BE2C (cell line): ENCODE results near the gene ZFP2.

ENCODE experiments used
- DNase-seq: peaks from one replicate; pipeline ENCODE4 v3.0.0-alpha.2; 2020
- H3K27me3 ChIP-seq: fragments of 250-450 bp; sonication (Bioruptor Pico); 2 replicates; pipeline ENCODE4 v1.5.1; 2020; ENCODE audit warnings: mild to moderate bottlenecking
- H3K36me3 ChIP-seq: fragments of 250-450 bp; sonication (Bioruptor Pico); 2 replicates; pipeline ENCODE4 v1.5.1; 2020; ENCODE audit warnings: mild to moderate bottlenecking
- H3K4me1 ChIP-seq: fragments of 250-450 bp; sonication (Bioruptor Pico); 2 replicates; pipeline ENCODE4 v1.5.1; 2020
- H3K4me3 ChIP-seq: 2 replicates; pipeline ENCODE4 v1.5.1; 2011; ENCODE audit warnings: low read depth, low read length
- H3K9me3 ChIP-seq: fragments of 250-450 bp; sonication (Bioruptor Pico); 2 replicates; pipeline ENCODE4 v1.5.1; 2020
- TF ChIP-seq, protein P1 (sequence below): IDR thresholded peaks from 2 replicates; pipeline ENCODE4 v1.5.1; 2012; ENCODE audit warnings: mild to moderate bottlenecking, low read depth, low read length

The ZFP2 gene

DNA sequence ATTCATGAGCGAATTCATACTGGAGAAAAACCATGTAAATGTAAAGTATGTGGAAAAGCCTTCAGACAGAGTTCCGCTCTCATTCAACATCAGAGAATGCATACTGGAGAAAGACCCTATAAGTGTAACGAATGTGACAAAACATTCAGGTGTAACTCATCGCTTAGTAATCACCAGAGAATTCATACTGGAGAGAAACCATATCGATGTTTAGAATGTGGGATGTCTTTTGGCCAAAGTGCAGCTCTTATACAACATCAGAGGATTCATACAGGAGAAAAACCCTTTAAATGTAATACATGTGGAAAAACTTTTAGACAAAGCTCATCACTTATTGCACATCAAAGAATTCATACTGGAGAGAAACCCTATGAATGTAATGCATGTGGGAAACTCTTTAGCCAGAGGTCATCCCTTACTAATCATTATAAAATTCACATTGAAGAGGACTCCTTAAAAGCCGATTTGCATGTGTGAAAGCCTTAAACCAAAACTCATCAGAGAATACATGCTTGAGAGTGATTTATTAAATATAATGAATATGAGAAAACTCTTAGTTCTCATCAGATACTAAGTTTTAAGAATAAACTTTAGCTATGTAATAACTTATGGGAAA lies 11.8 kb upstream of the ZFP2 start:
- H3K4me1 ChIP-seq = no peaks in the 10 kb centered on the region
- H3K4me3 ChIP-seq = no peak overlapping the region
- H3K9me3 ChIP-seq = peaks cover 2% of the 10 kb centered on the region; the same call in 1 of the 2 replicates
- TF ChIP-seq, protein P1, sequence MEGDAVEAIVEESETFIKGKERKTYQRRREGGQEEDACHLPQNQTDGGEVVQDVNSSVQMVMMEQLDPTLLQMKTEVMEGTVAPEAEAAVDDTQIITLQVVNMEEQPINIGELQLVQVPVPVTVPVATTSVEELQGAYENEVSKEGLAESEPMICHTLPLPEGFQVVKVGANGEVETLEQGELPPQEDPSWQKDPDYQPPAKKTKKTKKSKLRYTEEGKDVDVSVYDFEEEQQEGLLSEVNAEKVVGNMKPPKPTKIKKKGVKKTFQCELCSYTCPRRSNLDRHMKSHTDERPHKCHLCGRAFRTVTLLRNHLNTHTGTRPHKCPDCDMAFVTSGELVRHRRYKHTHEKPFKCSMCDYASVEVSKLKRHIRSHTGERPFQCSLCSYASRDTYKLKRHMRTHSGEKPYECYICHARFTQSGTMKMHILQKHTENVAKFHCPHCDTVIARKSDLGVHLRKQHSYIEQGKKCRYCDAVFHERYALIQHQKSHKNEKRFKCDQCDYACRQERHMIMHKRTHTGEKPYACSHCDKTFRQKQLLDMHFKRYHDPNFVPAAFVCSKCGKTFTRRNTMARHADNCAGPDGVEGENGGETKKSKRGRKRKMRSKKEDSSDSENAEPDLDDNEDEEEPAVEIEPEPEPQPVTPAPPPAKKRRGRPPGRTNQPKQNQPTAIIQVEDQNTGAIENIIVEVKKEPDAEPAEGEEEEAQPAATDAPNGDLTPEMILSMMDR = no peak
- no peaks in the 10 kb centered on the region for H3K27me3 ChIP-seq
- DNase-seq = no peak
- H3K36me3 ChIP-seq = peaks cover 52% of the 10 kb centered on the region

DNA sequence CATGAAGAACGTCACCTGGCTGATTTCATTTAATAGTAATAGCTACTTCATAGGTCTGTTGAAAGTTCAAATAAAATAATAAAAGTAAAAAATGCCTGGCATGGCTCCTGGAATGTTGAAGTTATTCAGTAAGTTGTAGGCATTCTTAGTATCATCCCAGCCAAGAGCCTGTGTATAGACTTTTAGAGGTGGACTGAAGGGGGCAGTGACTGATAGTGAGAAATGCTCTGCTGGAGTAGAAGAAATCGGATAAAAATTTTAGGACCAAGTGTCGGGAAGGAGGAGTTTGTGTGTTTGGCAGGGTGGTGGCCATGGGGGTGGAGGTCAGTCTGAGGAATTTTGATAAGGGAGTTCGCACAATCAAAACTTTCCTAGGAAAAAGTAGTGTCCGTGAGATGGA lies 3.6 kb downstream of the ZFP2 start:
- no peaks in the 10 kb centered on the region for H3K9me3 ChIP-seq
- no peaks in the 10 kb centered on the region for H3K27me3 ChIP-seq
- TF ChIP-seq, protein P1 = peak; percentile 13; the same call in 1 of the 2 replicates
- H3K4me1 ChIP-seq = no peaks in the 10 kb centered on the region
- DNase-seq = no peak
- H3K36me3 ChIP-seq = no peaks in the 10 kb centered on the region
- no peak overlapping the region for H3K4me3 ChIP-seq

DNA sequence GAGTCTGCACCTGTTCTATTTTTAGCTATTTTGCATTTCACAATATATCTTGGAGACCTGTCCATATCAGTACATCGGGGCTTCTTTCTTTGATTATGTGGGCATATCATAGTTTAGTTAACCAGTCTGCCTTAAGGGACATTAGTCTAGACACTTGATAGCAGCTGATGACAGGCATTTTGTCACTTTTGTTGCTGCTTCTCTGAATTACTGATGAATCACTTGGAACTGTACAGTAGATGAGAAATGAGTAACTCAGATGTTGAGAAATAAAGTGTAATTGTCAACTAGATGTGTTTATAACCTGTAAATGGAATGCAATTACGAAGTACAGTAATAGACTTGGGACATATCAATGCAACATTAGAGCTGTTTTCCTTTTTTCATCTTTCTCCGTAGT lies 7.1 kb downstream of the ZFP2 start:
- H3K9me3 ChIP-seq = no peaks in the 10 kb centered on the region
- no peak overlapping the region for H3K4me3 ChIP-seq
- TF ChIP-seq, protein P1 = no peak
- no peaks in the 10 kb centered on the region for H3K36me3 ChIP-seq
- no peak for DNase-seq
- no peaks in the 10 kb centered on the region for H3K27me3 ChIP-seq
- H3K4me1 ChIP-seq = no peaks in the 10 kb centered on the region

DNA sequence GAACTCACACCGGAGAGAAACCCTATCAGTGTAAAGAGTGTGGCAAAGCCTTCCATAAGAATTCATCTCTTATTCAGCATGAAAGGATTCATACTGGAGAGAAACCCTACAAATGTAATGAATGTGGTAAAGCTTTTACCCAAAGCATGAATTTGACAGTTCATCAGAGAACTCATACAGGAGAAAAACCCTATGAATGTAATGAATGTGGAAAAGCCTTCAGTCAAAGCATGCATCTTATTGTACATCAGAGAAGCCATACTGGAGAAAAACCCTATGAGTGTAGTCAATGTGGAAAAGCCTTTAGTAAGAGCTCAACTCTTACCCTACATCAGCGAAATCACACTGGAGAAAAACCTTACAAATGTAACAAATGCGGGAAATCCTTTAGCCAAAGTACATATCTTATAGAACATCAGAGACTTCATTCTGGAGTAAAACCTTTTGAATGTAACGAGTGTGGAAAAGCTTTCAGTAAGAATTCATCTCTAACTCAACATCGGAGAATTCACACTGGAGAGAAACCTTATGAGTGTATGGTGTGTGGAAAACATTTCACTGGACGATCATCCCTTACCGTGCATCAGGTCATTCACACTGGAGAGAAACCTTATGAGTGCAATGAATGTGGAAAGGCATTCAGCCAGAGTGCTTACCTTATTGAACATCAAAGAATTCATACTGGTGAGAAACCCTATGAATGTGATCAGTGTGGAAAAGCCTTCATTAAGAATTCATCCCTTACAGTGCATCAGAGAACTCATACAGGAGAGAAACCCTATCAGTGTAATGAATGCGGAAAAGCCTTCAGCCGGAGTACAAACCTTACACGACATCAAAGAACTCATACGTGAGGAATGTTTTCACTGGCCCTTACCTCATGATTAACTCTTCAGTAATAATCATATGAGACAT lies 36.4 kb downstream of the ZFP2 start:
- TF ChIP-seq, protein P1 = no peak
- Histone ChIP-seq H3K36me3 (no peaks in the 10 kb centered on the region), H3K4me3 (no peak overlapping the region), H3K4me1 (no peaks in the 10 kb centered on the region), H3K9me3 (peaks cover 15% of the 10 kb centered on the region), H3K27me3 (no peaks in the 10 kb centered on the region)
- DNase-seq = no peak

DNA sequence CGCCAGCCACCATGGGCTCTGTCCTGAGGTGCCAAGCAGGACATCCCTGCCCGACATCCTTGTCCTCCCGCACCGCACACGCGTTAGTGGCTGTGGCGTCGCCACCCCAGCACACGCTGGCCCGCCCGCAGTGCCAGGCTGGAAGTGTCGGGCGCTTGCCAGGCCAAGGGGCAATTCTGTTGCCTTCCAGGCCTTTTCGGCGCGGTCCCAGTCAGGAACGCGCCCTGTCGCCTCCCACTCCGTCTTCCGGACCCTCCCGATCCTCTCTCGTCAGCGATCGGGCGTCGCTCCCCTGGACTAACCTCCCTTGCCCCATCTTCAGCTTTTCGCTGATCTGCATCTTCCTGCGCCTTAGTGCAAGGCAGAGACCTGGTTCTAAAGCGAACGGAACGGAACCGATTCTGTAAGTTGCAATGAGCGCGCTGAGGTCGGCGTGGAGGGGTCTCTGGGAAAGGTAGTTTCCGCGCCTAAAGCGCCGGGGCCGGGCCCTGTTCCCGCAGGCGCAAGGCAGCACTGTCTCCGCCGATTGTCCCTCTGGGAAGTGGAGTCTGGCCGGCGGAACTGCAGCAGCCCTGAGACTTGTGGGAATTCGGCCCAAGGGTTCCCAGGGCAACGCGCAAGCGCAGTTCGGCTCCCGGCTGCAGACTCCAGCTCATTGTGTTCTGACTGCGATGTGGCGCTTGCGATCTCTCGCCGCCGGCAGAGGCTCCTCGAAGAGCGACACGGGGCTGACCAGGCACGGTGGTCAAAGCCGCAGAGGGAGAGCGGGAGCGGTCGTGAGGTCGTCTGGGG lies 45.1 kb downstream of the ZFP2 start, which contains the start of gene ZNF454:
Gene ZNF454, plus strand, starts transcription at position 630 of the 792 bp plus-strand sequence. CDS start 1,594 bp downstream, outside the sequence.
- H3K9me3 ChIP-seq = peaks cover 8% of the 10 kb centered on the region
- no peaks in the 10 kb centered on the region for H3K27me3 ChIP-seq
- peak; percentile 89 for DNase-seq
- no peaks in the 10 kb centered on the region for H3K36me3 ChIP-seq
- TF ChIP-seq, protein P1 = no peak
- H3K4me3 ChIP-seq = peak within 1 kb of the TSS; percentile 51
- H3K4me1 ChIP-seq = no peaks in the 10 kb centered on the region
